HG03159 (cell line): ENCODE data around the gene BAZ2A.
"Not testable (repeated sequence)": the region's sequence is repeated elsewhere in the genome, so short reads cannot be mapped to it uniquely, and the experiment has no call there.

Experiments
- ATAC-seq: cut with Tn5 transposase; IDR thresholded peaks from one replicate; pipeline ENCODE4 v1.9.1; 2021; ENCODE audit warnings: mild to moderate bottlenecking, moderate library complexity; ENCODE audit not compliant: unreplicated experiment

BAZ2A gene

GRCh38 chr12:56630180-56630632 is at the start of gene BAZ2A:
BAZ2A (minus strand) TSS chr12:56630326; CDS start chr12:56617530, 12,796 bp downstream.
- peak; percentile 57 for ATAC-seq

GRCh38 chr12:56678852-56679251 is 48.7 kb upstream of the BAZ2A start:
- no peak for ATAC-seq

- ATAC-seq = no peak
Measured at GRCh38 chr12:56677680-56678079, 47.6 kb upstream of the BAZ2A start.

- ATAC-seq = no peak
Measured at GRCh38 chr12:56676851-56677580, 46.9 kb upstream of the BAZ2A start.

GRCh38 chr12:56671608-56672007 is 41.5 kb upstream of the BAZ2A start:
- no peak for ATAC-seq

DNA sequence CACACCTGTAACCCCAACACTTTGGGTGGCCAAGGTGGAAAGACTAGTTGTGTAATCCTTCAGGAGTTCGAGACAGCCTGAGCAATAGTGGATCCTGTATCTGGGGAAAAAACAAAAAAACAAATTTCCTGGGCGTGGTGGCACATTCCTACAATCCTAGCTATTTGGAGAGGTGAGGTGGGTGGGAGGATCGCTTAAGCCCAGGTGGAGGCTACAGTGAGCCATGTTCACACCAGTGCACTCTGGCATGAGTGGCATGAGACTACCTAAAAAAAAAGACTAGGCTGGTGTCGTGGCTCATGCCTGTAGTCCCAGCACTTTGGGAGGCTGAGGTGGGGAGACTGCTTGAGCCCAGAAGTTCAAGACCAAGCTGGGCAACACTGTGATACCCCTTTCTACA is 40.7 kb upstream of the BAZ2A start:
- no peak for ATAC-seq

DNA sequence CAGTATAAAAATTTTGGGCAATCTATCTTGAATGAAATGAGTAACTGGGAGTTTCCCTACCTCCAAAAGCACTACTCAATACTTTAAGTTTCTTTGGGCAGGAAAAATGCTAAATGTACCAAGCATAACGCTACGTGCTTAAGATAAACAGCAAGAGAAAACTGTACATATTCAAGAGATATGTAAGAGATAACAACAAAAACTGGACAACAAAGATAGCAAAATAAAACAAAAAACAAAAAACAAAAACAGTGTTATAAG is 38.0 kb upstream of the BAZ2A start:
- no peak for ATAC-seq

DNA sequence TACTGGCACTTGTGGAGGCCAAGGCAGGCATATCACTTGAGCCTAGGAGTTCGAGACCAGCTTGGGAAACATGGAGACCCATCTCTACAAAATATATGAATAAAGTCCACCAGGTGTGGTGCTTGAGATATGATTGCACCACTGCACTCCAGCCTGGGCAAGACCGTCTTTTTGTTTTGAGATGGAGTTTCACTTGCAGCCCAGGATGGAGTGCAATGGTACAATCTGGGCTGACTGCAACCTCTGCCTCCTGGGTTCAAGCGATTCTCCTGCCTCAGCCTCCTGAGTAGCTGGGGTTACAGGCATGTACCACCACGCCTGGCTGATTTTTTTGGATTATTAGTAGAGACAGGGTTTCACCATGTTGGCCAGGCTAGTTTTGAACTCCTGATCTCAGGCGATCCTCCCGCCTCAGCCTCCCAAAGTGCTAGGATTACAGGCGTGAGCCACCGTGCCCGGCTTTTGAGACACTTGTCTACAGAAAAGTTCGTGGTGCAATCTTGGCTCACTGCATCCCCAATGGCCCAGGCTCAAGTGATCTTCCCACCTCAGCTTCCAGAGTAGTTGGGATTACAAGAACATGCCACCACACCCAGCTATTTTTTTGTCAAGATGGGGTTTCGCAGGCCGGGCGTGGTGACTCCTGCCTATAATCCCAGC is 32.0 kb upstream of the BAZ2A start:
- no peak for ATAC-seq

GRCh38 chr12:56661560-56661959 is 31.4 kb upstream of the BAZ2A start:
- ATAC-seq = no peak

- no peak for ATAC-seq
Measured at GRCh38 chr12:56658921-56659320, 28.8 kb upstream of the BAZ2A start.

DNA sequence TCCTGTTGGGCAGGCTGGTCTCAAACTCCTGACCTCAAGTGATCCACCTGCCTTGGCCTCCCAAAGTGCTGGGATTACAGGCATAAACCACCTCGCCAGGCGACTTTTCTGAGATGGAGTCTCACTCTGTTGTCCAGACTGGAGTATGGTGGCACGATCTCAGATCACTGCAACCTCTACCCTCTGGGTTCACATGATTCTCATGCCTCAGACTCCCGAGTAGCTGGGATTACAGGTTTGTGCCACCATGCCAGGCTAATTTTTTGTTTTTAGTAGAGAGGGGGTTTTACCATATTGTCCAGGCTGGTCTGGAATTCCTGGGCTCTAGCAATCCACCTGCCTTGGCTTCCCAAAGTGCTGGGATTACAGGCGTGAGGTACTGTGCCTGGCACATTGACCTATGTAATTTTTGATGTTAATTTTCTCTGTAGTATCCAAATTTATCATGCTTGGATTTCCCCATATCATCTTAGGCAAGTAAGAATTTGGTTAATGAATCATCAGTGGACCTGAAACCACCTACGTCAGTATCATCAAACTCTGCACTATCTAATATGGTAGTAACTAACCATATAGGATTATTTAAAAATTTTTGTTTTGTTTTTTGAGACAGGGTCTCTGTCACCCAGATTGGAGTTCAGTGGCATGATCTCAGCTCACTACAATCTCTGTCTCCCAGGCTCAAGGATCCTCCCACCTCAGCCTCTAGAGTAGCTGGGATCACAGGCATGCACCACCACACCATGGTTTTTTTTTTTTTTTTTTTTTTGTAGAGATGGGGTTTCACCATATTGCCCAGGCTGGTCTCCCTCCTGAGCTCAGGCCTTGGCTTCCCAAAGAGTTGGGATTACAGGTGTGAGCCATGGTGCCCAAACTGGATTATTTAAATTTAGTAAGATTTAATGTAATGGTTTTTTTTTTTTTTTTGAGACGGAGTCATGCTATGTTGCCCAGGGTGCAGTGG is 27.6 kb upstream of the BAZ2A start:
- peak; percentile 53 for ATAC-seq

DNA sequence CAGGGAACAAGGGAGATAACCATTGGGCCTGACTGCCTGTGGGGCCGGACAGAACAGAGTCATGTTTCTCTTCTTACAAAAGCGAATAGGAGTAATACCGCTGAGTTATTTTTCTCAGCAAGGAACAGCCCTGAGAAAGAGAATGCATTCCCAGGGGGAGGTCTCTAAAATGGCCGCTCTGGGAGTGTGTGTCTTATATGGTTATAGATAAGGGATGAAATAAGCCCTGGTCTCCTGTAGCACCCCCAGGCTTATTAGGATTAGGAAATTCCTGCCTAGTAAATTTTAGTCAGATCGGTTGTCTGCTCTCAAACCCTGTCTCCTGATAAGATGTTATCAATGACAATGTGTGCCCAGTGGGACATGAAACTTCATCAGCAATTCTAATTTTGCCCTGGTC is 23.7 kb upstream of the BAZ2A start:
- ATAC-seq = not testable (repeated sequence)

DNA sequence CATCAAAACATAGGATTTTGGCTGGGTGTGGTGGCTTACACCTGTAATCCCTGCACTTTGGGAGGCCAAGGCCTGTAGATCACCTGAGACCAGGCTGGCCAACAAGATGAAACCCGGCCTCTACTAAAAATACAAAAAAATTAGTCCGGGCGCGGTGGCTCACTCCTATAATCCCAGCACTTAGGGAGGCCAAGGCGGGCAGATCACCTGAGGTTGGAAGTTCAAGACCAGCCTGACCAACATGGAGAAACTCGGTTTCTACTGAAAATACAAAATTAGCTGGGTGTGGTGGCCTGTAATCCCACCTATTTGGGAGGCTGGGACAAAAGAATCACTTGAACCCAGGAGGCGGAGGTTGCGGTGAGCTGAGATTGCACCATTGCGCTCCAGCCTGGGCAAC is 17.9 kb upstream of the BAZ2A start:
- ATAC-seq = not testable (repeated sequence)

DNA sequence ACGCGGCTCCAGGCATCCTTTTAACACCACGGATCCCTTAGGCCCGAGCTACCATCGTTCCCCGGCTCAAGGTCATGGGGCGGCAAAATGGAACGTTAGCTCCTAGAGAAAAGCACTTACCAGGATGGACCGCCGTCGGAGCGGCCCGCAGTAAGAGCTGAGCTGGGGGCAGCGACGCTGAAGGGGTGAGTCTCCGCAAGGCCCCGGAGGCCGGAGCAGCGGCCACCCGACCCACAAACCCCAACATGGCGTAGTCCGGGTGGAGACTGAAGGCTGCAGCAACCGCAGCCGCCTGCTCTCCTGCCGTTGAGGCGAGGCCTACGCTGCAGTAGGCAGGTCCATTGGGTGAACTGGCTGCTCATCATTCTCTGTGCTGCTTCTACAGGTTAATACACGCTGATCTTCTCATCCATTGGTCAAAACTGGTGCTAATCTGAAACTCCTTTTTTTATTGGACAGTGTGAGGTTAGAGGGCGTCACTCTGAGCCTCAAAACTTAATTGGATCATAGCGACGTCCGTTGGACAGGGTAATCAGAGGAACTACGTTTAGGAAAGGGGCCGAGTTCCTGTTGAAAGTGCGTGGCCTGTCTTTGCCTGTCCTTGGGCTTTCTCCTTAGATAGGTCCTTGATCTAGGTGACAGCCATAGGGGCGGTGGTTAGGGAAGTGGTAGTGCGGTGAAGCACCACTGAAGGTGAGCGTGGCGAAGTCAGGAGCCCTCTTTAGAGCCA is 15.8 kb upstream of the BAZ2A start, which contains the start of gene ATP5F1B:
ATP5F1B (minus strand) TSS at position 268 of the 730 bp plus-strand sequence; CDS start at position 247, 21 bp downstream.
- peak; percentile 98 for ATAC-seq

- no peak for ATAC-seq
Measured at GRCh38 chr12:56645201-56645716, 15.1 kb upstream of the BAZ2A start.

DNA sequence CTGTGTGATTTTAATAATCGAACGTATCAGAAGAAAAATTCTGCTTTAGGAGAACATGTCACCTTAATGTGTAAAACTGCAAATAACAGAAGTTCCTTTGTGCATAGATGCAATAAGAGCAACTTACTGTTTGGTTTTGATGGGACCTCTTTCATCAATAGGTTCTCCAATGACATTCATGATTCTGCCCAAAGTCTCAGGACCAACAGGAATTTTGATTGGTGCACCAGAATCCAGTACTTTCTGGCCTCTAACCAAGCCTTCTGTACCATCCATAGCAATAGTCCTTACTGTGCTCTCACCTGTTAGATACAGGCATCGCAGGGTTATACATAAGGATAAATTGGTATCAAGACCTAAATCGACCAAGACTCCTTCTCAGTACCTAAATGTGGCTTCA is 14.5 kb upstream of the BAZ2A start:
- ATAC-seq = no peak

- no peak for ATAC-seq
Measured at GRCh38 chr12:56641219-56641618, 11.1 kb upstream of the BAZ2A start.

DNA sequence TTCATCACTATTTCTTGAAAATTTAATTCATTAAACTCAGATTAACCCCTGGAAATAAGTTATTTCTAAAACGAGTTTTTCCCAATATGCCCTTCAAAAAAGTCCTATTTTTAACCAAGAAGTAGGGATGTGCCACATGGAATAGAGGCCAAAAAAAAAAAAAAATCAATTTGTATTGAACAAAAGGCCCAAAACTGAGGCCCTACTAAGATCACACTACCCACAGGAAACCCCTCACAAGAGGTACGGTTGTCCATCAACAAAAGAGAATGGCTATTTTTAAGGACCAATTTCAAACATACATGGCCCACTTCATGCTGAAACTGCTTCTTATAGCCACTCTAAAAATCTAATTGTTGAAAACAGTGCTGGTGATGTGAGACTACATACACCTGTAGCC is 7.5 kb upstream of the BAZ2A start:
- ATAC-seq = no peak

DNA sequence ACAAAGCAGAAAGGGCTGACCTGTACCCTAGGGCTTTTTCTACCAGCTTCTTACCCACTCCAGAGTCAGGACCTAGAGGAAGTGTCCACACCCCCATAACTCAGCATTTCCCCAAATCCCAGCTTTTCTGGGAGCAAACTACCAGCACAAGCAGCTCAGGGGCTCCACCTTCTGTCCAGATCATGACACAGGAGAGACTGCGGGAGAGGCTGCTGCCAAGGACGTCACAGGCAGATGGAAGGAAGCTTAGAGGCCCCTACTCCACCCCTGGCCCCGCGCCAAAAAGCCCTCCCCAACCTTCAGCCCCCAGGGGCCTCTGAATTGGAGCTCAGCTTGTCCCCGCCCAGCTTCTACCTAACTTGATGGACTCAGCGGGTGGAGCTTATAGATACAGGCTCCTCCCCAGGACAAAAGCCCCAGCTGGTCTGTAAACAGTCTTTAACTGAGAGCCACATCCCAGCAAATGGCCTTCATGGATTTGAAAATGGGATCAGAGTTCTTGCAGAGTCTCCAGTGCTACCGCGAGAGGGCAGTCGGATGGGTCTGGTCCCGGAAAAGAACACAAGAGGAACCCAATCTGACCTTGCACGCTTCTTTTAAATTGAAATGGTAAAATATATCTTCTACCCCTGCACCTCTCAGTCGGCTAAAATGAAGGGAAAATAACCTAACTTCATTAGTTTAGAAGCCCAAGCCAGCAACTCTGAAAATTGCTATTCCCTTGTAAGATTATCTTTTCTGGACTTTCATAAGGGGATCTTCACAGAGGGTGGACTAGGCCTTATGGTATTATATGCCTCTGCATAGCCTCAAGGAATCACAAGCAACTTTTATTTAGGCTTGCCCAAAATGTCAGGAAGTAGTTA is 6.8 kb upstream of the BAZ2A start:
- peak; percentile 52 for ATAC-seq
